ENCODE measurements around the gene STX18.

STX18 gene

DNA sequence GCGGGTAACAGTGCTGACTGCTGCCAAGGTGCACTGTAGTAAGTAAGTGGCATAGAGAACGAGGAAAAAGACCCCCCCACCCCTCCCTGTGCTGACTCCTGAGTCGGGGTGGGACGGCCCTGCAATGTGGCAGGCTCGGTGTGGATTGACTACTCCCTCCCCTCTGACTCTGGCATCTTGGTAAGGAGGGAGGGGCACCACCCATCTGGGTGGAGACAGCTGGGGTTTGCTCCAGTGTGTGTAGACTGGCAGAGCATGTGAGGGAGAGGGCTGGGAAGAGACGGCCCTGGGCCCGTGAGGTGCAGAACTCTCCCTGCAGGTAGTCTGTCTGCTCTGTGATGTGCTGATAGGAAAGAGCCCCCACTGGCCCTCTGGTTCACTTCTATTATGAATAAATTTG lies 124.0 kb downstream of the STX18 start:
- no peak for DNase-seq (ENCODE audit: low spot score)
- no peak for TF ChIP-seq CTCF (IDR thresholded peaks at IDR 0.05; ENCODE audit: extremely low read depth, missing control alignments)

GRCh38 chr4:4416981-4417380 lies 124.9 kb downstream of the STX18 start:
- DNase-seq (ENCODE audit: low spot score): no peak
- no peak for TF ChIP-seq CTCF (IDR thresholded peaks at IDR 0.05; ENCODE audit: extremely low read depth, missing control alignments)

DNA sequence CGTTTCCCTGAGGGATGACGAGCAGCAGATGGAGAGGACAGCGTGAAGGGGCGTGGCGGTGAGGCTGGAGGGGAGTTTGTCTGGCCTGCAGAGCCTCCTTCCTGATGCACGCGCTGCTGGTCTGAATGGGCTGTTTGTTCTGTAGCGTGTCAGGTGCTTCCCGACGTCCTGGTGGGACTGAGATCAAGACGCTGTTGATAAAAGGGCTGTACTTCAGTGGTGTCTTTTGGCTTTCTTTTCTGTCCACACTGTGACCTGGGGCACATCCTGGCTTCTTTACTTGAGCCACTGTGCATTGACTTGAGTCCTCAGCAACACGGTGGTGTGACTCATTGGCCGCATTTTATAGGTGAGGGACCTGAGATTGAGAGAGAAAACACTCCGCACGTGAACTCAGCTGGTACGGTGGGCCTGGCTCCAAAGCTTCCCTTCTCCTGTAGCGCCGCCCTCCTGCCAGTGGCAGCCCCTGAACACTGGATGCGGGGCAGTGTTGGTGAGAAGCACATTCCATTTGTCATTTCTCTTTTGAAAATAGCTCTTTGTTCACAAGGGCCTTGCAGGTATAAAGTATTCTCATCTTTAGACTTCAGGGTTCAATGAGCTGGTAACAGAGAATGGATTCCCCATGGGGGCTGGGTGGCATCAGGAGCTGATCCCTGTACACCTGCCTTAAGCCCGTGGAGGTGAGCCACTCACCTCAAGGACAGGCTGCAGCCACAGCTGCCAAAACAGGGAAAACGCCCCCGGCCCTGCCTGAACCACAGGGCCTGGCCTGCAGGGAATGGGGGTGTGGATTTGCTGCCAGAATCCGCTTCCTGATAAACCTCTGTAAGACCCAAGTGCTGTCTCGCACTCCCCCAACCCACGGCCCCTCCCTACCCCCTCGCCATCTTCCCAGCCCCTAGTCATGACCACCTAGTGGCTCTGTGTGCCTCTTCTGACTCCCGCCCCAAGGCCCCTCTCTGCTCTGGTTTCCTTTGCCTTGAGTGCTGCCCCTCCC lies 125.7 kb downstream of the STX18 start:
- DNase-seq (ENCODE audit: low spot score): no peak
- no peak for TF ChIP-seq CTCF (IDR thresholded peaks at IDR 0.05; ENCODE audit: extremely low read depth, missing control alignments)

- no peak for DNase-seq (ENCODE audit: low spot score)
Measured at GRCh38 chr4:4415107-4415805, 126.6 kb downstream of the STX18 start.

GRCh38 chr4:4413806-4414205 lies 128.0 kb downstream of the STX18 start:
- no peak for DNase-seq (ENCODE audit: low spot score)
- no peak for TF ChIP-seq CTCF (IDR thresholded peaks at IDR 0.05; ENCODE audit: extremely low read depth, missing control alignments)

More at GRCh38 chr4:4415107-4415805, 126.6 kb downstream of the STX18 start:
- TF ChIP-seq CTCF (IDR thresholded peaks at IDR 0.05; ENCODE audit: extremely low read depth, missing control alignments): no peak

- TF ChIP-seq CTCF (IDR thresholded peaks at IDR 0.05; ENCODE audit: extremely low read depth, missing control alignments): no peak
- DNase-seq (ENCODE audit: low spot score): no peak
Measured at GRCh38 chr4:4413373-4413725, 128.5 kb downstream of the STX18 start.
